ENCODE measurements around the gene MEIS3. TPM values are rescaled to one million over a fixed set of nuclear protein-coding genes. Genes with fewer than 3 reads are reported as not detected.

MEIS3 gene
- total RNA-seq, 1 experiment from 2014 or later: 3.2 TPM

GRCh38 chr19:47435883-47436417, 16.6 kb upstream of the MEIS3 start:
- no peak for DNase-seq (ENCODE audit: low read depth)

- no peak for DNase-seq (ENCODE audit: low read depth)
Measured at GRCh38 chr19:47435196-47435595, 15.9 kb upstream of the MEIS3 start.

GRCh38 chr19:47434088-47434487, 14.8 kb upstream of the MEIS3 start:
- DNase-seq (ENCODE audit: low read depth): no peak

- DNase-seq (ENCODE audit: low read depth): no peak
Measured at GRCh38 chr19:47433121-47433520, 13.8 kb upstream of the MEIS3 start.

GRCh38 chr19:47432499-47432898, 13.2 kb upstream of the MEIS3 start:
- no peak for DNase-seq (ENCODE audit: low read depth)

- DNase-seq (ENCODE audit: low read depth): no peak
Measured at GRCh38 chr19:47432091-47432490, 12.8 kb upstream of the MEIS3 start.

GRCh38 chr19:47430041-47430802, 10.9 kb upstream of the MEIS3 start:
- no peak for DNase-seq (ENCODE audit: low read depth)

- DNase-seq (ENCODE audit: low read depth): no peak
Measured at GRCh38 chr19:47429140-47429793, 9.9 kb upstream of the MEIS3 start.

- peak; percentile 94 for DNase-seq (ENCODE audit: low read depth)
Measured at GRCh38 chr19:47428177-47428894, 9.0 kb upstream of the MEIS3 start.

- peak; percentile 63 for DNase-seq (ENCODE audit: low read depth)
Measured at GRCh38 chr19:47427241-47428176, 8.2 kb upstream of the MEIS3 start.

GRCh38 chr19:47423203-47423882, 4.0 kb upstream of the MEIS3 start:
- no peak for DNase-seq (ENCODE audit: low read depth)

GRCh38 chr19:47422417-47423163, 3.3 kb upstream of the MEIS3 start:
- DNase-seq (ENCODE audit: low read depth): no peak

GRCh38 chr19:47421844-47422395, 2.6 kb upstream of the MEIS3 start:
- no peak for DNase-seq (ENCODE audit: low read depth)

- DNase-seq (ENCODE audit: low read depth): no peak
Measured at GRCh38 chr19:47421244-47421786, 2.0 kb upstream of the MEIS3 start.

GRCh38 chr19:47419789-47420188, 462 bp upstream of the MEIS3 start:
- no peak for DNase-seq (ENCODE audit: low read depth)

- no peak for DNase-seq (ENCODE audit: low read depth)
Measured at GRCh38 chr19:47418692-47419029, 666 bp downstream of the MEIS3 start.

GRCh38 chr19:47417746-47418691, 1.3 kb downstream of the MEIS3 start:
- DNase-seq (ENCODE audit: low read depth): no peak

Data from HT1080 (cell line).